ENCODE data around the gene MAP3K5. TPM values are rescaled to one million over a fixed set of nuclear protein-coding genes. Genes with fewer than 3 reads are reported as not detected.

The MAP3K5 gene
- polyA plus RNA-seq, 3 donors: 9.6 to 12.0 (median 11.1) TPM

- H4K20me1 ChIP-seq (ENCODE audit: insufficient read depth, low read length): no peaks in the 10 kb centered on the region
- Mint-ChIP-seq H3K4me1 (no peaks in the 10 kb centered on the region), H3K27me3 (ENCODE audit: low read depth in 3 of 3) (peaks cover 0 to 2% (median 0%) of the 10 kb centered on the region in 3 donors), H3K4me3 (no peak overlapping the region), H3K27ac (peak overlapping the region in 1 of 7 donors; percentile 61), H3K36me3 (peaks cover 67 to 84% of the 10 kb centered on the region in 2 donors), H3K9me3 (no peaks in the 10 kb centered on the region)
- no peaks in the 10 kb centered on the region for H3K4me1 ChIP-seq (ENCODE audit: control insufficient read depth in 1 of 2, insufficient read depth in 2 of 2, low read length in 2 of 2)
- no peak overlapping the region for H3K9ac ChIP-seq (ENCODE audit: insufficient read depth, low read length, poor library complexity, severe bottlenecking)
- no peak overlapping the region for H3K4me3 ChIP-seq (replicated peaks in 1 of 3; ENCODE audit: low read depth in 2 of 3, low read length in 3 of 3)
- peaks cover 61 to 88% of the 10 kb centered on the region in 2 donors for H3K36me3 ChIP-seq (replicated peaks in 1 of 2; ENCODE audit: control insufficient read depth in 1 of 2, insufficient read depth in 2 of 2, low read length in 2 of 2)
- DNase-seq: no peak
- intact Hi-C loops (cut with micrococcal nuclease): no loop called here
- TF ChIP-seq, protein P1, sequence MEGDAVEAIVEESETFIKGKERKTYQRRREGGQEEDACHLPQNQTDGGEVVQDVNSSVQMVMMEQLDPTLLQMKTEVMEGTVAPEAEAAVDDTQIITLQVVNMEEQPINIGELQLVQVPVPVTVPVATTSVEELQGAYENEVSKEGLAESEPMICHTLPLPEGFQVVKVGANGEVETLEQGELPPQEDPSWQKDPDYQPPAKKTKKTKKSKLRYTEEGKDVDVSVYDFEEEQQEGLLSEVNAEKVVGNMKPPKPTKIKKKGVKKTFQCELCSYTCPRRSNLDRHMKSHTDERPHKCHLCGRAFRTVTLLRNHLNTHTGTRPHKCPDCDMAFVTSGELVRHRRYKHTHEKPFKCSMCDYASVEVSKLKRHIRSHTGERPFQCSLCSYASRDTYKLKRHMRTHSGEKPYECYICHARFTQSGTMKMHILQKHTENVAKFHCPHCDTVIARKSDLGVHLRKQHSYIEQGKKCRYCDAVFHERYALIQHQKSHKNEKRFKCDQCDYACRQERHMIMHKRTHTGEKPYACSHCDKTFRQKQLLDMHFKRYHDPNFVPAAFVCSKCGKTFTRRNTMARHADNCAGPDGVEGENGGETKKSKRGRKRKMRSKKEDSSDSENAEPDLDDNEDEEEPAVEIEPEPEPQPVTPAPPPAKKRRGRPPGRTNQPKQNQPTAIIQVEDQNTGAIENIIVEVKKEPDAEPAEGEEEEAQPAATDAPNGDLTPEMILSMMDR (IDR thresholded peaks at IDR 0.05): no peak
- H3K27ac ChIP-seq (ENCODE audit: low read depth in 1 of 2, low read length in 2 of 2): no peak overlapping the region
- H3K27me3 ChIP-seq (ENCODE audit: control insufficient read depth in 2 of 2, insufficient read depth in 2 of 2, low read length in 2 of 2): no peaks in the 10 kb centered on the region
- H3K4me2 ChIP-seq (replicated peaks; ENCODE audit: extremely low read depth, low read length, poor library complexity, severe bottlenecking): no peak overlapping the region
- H2AFZ ChIP-seq (ENCODE audit: insufficient read depth, low read depth, low read length, poor library complexity, severe bottlenecking): no peak overlapping the region
- no peaks in the 10 kb centered on the region for H3K79me2 ChIP-seq (ENCODE audit: insufficient read depth, low read length)
- no peaks in the 10 kb centered on the region for H3K9me3 ChIP-seq (replicated peaks in 1 of 2; ENCODE audit: control insufficient read depth in 1 of 2, insufficient read depth in 1 of 2, low read length in 2 of 2)
- WGBS (ENCODE audit: insufficient coverage): 100% methylated on average over 3 of the region's 5 CpGs
These were observed 163.3 kb downstream of the MAP3K5 start for GRCh38 chr6:136628996-136629395.

DNA sequence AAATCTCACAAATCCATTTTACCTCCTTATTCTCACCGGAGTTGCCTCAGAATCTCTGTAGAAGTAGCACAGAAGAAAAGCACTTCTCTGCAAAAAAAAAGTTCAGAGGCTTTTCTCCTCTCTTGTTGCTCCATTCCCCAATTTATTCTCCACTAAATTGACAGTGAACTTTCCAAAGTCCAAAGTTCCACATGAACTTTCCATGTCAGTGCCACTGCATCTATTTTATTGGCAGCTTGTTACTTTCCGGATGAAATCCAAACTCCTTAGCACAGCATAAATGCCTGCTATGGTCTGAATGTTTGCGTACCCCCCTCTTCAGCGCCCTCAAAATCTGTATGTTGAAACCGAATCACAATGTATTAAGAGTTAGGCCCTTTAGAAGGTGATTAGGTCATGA lies 165.1 kb downstream of the MAP3K5 start:
- WGBS (ENCODE audit: insufficient coverage): 100% methylated on average over 2 of the region's 5 CpGs
- Mint-ChIP-seq H3K36me3 (peaks cover 71 to 86% of the 10 kb centered on the region in 2 donors), H3K27ac (peak overlapping the region in 1 of 7 donors; percentile 33)

More for the DNA sequence above, 165.1 kb downstream of the MAP3K5 start:
- Histone ChIP-seq H4K20me1 (ENCODE audit: insufficient read depth, low read length) (no peaks in the 10 kb centered on the region), H3K9me3 (replicated peaks in 1 of 2; ENCODE audit: control insufficient read depth in 1 of 2, insufficient read depth in 1 of 2, low read length in 2 of 2) (no peaks in the 10 kb centered on the region), H3K4me1 (ENCODE audit: control insufficient read depth in 1 of 2, insufficient read depth in 2 of 2, low read length in 2 of 2) (no peaks in the 10 kb centered on the region), H3K27me3 (ENCODE audit: control insufficient read depth in 2 of 2, insufficient read depth in 2 of 2, low read length in 2 of 2) (no peaks in the 10 kb centered on the region), H3K36me3 (replicated peaks in 1 of 2; ENCODE audit: control insufficient read depth in 1 of 2, insufficient read depth in 2 of 2, low read length in 2 of 2) (peaks cover 65 to 91% of the 10 kb centered on the region in 2 donors), H3K4me3 (replicated peaks in 1 of 3; ENCODE audit: low read depth in 2 of 3, low read length in 3 of 3) (no peak overlapping the region), H2AFZ (ENCODE audit: insufficient read depth, low read depth, low read length, poor library complexity, severe bottlenecking) (no peak overlapping the region), H3K9ac (ENCODE audit: insufficient read depth, low read length, poor library complexity, severe bottlenecking) (no peak overlapping the region), H3K79me2 (ENCODE audit: insufficient read depth, low read length) (no peaks in the 10 kb centered on the region), H3K27ac (ENCODE audit: low read depth in 1 of 2, low read length in 2 of 2) (no peak overlapping the region), H3K4me2 (replicated peaks; ENCODE audit: extremely low read depth, low read length, poor library complexity, severe bottlenecking) (no peak overlapping the region)
- Mint-ChIP-seq H3K27me3 (ENCODE audit: low read depth in 3 of 3) (peaks cover 0 to 2% (median 0%) of the 10 kb centered on the region in 3 donors), H3K4me1 (no peaks in the 10 kb centered on the region), H3K9me3 (no peaks in the 10 kb centered on the region), H3K4me3 (no peak overlapping the region)
- no peak for DNase-seq
- intact Hi-C loops (cut with micrococcal nuclease): no loop called here
- TF ChIP-seq, protein P1 (IDR thresholded peaks at IDR 0.05): no peak

Measured in CD14-positive monocyte (primary cell).